ENCODE data around the gene ZBTB47.

The ZBTB47 gene

GRCh38 chr3:42699511-42699971, 46.0 kb downstream of the ZBTB47 start:
- DNase-seq (ENCODE audit: low read depth) = no peak

GRCh38 chr3:42700366-42701288, 47.1 kb downstream of the ZBTB47 start:
- DNase-seq (ENCODE audit: low read depth) = no peak

- DNase-seq (ENCODE audit: low read depth) = no peak
Measured at GRCh38 chr3:42701371-42702065, 48.0 kb downstream of the ZBTB47 start.

- DNase-seq (ENCODE audit: low read depth) = no peak
Measured at GRCh38 chr3:42702066-42702951, 48.8 kb downstream of the ZBTB47 start, which contains the start of gene HHATL. Gene HHATL, minus strand, starts transcription at chr3:42702798. Its CDS starts 1,972 bp downstream, at chr3:42700826.

GRCh38 chr3:42702982-42703694, 49.6 kb downstream of the ZBTB47 start:
- no peak for DNase-seq (ENCODE audit: low read depth)

GRCh38 chr3:42703695-42704025, 50.2 kb downstream of the ZBTB47 start:
- DNase-seq (ENCODE audit: low read depth) = no peak

- DNase-seq (ENCODE audit: low read depth) = no peak
Measured at GRCh38 chr3:42704136-42704841, 50.8 kb downstream of the ZBTB47 start.

GRCh38 chr3:42705058-42705767, 51.7 kb downstream of the ZBTB47 start:
- DNase-seq (ENCODE audit: low read depth) = no peak

GRCh38 chr3:42705962-42706585, 52.6 kb downstream of the ZBTB47 start:
- no peak for DNase-seq (ENCODE audit: low read depth)

GRCh38 chr3:42706721-42707619, 53.5 kb downstream of the ZBTB47 start:
- DNase-seq (ENCODE audit: low read depth) = no peak

GRCh38 chr3:42707620-42708355, 54.3 kb downstream of the ZBTB47 start:
- no peak for DNase-seq (ENCODE audit: low read depth)

- DNase-seq (ENCODE audit: low read depth) = no peak
Measured at GRCh38 chr3:42708611-42709151, 55.2 kb downstream of the ZBTB47 start.

- DNase-seq (ENCODE audit: low read depth) = no peak
Measured at GRCh38 chr3:42709621-42710020, 56.1 kb downstream of the ZBTB47 start.

- no peak for DNase-seq (ENCODE audit: low read depth)
Measured at GRCh38 chr3:42710323-42711021, 57.0 kb downstream of the ZBTB47 start.

GRCh38 chr3:42711491-42712343, 58.2 kb downstream of the ZBTB47 start:
- DNase-seq (ENCODE audit: low read depth) = no peak

GRCh38 chr3:42712344-42712648, 58.8 kb downstream of the ZBTB47 start:
- DNase-seq (ENCODE audit: low read depth) = no peak

Measured in non-pigmented ciliary epithelial cell (primary cell).